Breast epithelium (tissue), 4 donors: ENCODE results near the gene SRGAP1. TPM values are rescaled to one million over a fixed set of nuclear protein-coding genes. Genes with fewer than 3 reads are reported as not detected.
"Not testable (repeated sequence)": the region's sequence is repeated elsewhere in the genome, so short reads cannot be mapped to it uniquely, and the experiment has no call there.

Source experiments
- DNase-seq, 2 donors: peaks; one replicate each; pipeline ENCODE4 v3.0.0-alpha.2; 2019; ENCODE audit warnings: low spot score in 2 of 2
- H3K27ac ChIP-seq, 2 donors: fragments of 200-600 bp; sonication (generic) in 1 of 2; one replicate each; pipeline ENCODE4 v1.5.1; 2016 to 2019; ENCODE audit warnings: mild to moderate bottlenecking in 1 of 2
- H3K27me3 ChIP-seq, 2 donors: fragments of 200-600 bp; sonication (generic) in 1 of 2; one replicate each; pipeline versions ENCODE4 v1.5.1 to v1.6.0; 2017 to 2019; ENCODE audit warnings: control low read depth in 1 of 2, mild to moderate bottlenecking in 1 of 2
- H3K36me3 ChIP-seq: fragments of 200-600 bp; one replicate; pipeline ENCODE4 v1.5.1; 2019
- H3K4me1 ChIP-seq, 2 donors: fragments of 200-600 bp; sonication (generic); one replicate each; pipeline ENCODE4 v1.5.1; 2016 to 2019; ENCODE audit warnings: control low read depth in 1 of 2
- H3K4me3 ChIP-seq, 3 donors: fragments of 200-600 bp; sonication (generic); 1 replicate in 2 of 3; 2 replicates in 1 of 3; pipeline ENCODE4 v1.5.1; 2016 to 2019; ENCODE audit warnings: mild to moderate bottlenecking in 3 of 3, moderate library complexity in 2 of 3
- H3K9me3 ChIP-seq, 2 donors: fragments of 200-600 bp; sonication (generic) in 1 of 2; one replicate each; pipeline ENCODE4 v1.5.1; 2016 to 2019; ENCODE audit warnings: control low read depth in 1 of 2
- POLR2A ChIP-seq: fragments of 450-650 bp; IDR thresholded peaks from one replicate; pipeline ENCODE4 v1.6.1; 2016; ENCODE audit warnings: antibody characterized with exemption, mild to moderate bottlenecking, moderate library complexity
- POLR2AphosphoS5 ChIP-seq, 3 donors: sonication (generic); formaldehyde crosslinking; IDR thresholded peaks; one replicate each; pipeline ENCODE4 v1.6.1; 2017; ENCODE audit warnings: antibody characterized with exemption in 3 of 3
- intact Hi-C: fragments of 100-400 bp; cut with DNase I; formaldehyde crosslinking; loops from one replicate; pipeline ENCODE4 v1.15.1; 2023; ENCODE audit warnings: low total_unique reads
- total RNA-seq, 3 donors: library from RNA; depleted of rRNA; stranded (reverse); fragments of >200 nt; gene quantifications; one replicate each; pipeline ENCODE4 v1.1.0, GENCODE V29; 2016
- TF ChIP-seq, protein P1 (sequence below), 3 donors: fragments of 450-650 bp; IDR thresholded peaks; one replicate each; pipeline ENCODE4 v1.5.1; 2016 to 2017; ENCODE audit warnings: antibody characterized with exemption in 3 of 3, mild to moderate bottlenecking in 3 of 3, moderate library complexity in 3 of 3

SRGAP1 gene
- total RNA-seq, 3 donors from 2014 or later, result 20.3 to 58.7 (median 29.3) TPM

DNA sequence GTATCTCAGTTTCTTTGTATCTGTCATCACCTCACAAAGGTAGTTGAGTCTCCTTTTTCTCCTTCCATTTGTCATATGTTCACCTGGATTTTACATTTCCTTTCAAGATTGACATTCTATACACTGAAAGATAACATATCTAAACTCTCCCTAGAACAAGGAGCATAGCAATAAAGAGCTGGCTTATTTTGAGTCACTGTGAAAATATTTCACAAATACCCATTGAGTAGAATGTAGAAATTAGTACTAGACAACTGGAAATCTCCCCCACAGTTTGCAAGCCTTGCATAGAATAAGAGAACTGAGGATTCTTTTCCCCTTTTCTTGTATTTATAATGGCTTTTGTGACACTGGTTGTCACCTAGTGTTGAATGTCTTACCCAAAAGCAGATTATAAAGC, 266.4 kb downstream of the SRGAP1 start:
- no peaks in the 10 kb centered on the region for H3K9me3 ChIP-seq
- H3K4me3 ChIP-seq, result no peak overlapping the region
- TF ChIP-seq POLR2A, result no peak
- TF ChIP-seq, protein P1, sequence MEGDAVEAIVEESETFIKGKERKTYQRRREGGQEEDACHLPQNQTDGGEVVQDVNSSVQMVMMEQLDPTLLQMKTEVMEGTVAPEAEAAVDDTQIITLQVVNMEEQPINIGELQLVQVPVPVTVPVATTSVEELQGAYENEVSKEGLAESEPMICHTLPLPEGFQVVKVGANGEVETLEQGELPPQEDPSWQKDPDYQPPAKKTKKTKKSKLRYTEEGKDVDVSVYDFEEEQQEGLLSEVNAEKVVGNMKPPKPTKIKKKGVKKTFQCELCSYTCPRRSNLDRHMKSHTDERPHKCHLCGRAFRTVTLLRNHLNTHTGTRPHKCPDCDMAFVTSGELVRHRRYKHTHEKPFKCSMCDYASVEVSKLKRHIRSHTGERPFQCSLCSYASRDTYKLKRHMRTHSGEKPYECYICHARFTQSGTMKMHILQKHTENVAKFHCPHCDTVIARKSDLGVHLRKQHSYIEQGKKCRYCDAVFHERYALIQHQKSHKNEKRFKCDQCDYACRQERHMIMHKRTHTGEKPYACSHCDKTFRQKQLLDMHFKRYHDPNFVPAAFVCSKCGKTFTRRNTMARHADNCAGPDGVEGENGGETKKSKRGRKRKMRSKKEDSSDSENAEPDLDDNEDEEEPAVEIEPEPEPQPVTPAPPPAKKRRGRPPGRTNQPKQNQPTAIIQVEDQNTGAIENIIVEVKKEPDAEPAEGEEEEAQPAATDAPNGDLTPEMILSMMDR (IDR thresholded peaks at IDR 0.05), result no peak
- no peak for TF ChIP-seq POLR2AphosphoS5 (IDR thresholded peaks at IDR 0.05)
- intact Hi-C loops, result no loop called here
- no peak for DNase-seq
- no peaks in the 10 kb centered on the region for H3K27me3 ChIP-seq
- H3K4me1 ChIP-seq, result no peaks in the 10 kb centered on the region
- H3K27ac ChIP-seq, result no peak overlapping the region
- H3K36me3 ChIP-seq, result no peaks in the 10 kb centered on the region

GRCh38 chr12:64116969-64117368, 272.5 kb downstream of the SRGAP1 start:
- H3K4me3 ChIP-seq, result no peak overlapping the region
- DNase-seq, result no peak
- H3K27me3 ChIP-seq, result no peaks in the 10 kb centered on the region
- no peak overlapping the region for H3K27ac ChIP-seq
- H3K36me3 ChIP-seq, result no peaks in the 10 kb centered on the region
- H3K9me3 ChIP-seq, result no peaks in the 10 kb centered on the region
- TF ChIP-seq, protein P1 (IDR thresholded peaks at IDR 0.05), result no peak
- TF ChIP-seq POLR2AphosphoS5 (IDR thresholded peaks at IDR 0.05) (no peak), POLR2A (no peak)
- intact Hi-C loops, result loop anchor here (2.0 kb wide), 1 partner anchor 26 kb away; no protein-coding TSS in a partner anchor
- no peaks in the 10 kb centered on the region for H3K4me1 ChIP-seq

DNA sequence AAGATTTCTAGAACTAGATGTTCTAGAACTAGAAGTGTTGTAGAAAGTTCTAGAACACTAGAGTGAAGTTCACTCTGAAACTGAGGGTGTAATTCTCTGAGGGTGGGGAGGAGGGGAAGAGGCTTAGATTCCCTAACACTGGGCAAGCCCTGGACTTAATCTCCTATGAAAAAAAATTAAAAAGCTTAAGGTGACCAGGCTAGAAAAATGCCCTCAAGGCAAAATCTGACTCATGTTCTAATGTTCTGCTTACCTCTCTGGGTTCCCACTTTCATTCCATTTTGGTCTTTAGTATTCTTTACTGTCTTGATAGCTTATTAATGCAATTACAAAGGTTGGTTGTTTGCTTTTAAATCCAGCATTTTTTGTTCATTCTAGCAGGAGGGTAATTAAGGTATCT, 276.1 kb downstream of the SRGAP1 start:
- Histone ChIP-seq H3K27me3 (no peaks in the 10 kb centered on the region), H3K4me1 (no peaks in the 10 kb centered on the region), H3K4me3 (no peak overlapping the region), H3K9me3 (no peaks in the 10 kb centered on the region), H3K36me3 (no peaks in the 10 kb centered on the region), H3K27ac (no peak overlapping the region)
- DNase-seq, result no peak
- intact Hi-C loops, result no loop called here
- TF ChIP-seq POLR2AphosphoS5 (IDR thresholded peaks at IDR 0.05), result no peak
- TF ChIP-seq, protein P1 (IDR thresholded peaks at IDR 0.05), result no peak
- TF ChIP-seq POLR2A, result no peak

DNA sequence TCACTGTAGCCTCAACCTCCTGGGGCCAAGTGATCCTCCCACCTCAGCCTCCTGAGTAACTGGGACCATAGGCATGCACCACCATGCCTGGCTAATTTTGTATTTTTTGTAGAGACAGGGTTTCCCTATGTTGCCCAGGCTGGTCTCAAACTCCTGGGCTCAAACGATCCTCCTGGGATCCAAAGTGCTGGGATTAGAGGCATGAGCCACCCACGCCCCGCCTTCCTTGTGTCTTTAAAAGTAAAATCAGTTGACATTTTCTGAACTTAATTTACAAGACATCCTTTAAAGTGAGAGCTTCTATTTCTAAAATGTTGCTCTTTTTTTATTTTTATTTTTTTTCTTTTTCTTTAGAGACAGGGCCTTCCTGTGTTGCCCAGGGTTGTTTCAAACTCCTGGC, 276.6 kb downstream of the SRGAP1 start:
- H3K27ac ChIP-seq, H3K4me1 ChIP-seq, H3K9me3 ChIP-seq, H3K27me3 ChIP-seq, intact Hi-C loops, H3K36me3 ChIP-seq, DNase-seq, H3K4me3 ChIP-seq: not testable (repeated sequence)

DNA sequence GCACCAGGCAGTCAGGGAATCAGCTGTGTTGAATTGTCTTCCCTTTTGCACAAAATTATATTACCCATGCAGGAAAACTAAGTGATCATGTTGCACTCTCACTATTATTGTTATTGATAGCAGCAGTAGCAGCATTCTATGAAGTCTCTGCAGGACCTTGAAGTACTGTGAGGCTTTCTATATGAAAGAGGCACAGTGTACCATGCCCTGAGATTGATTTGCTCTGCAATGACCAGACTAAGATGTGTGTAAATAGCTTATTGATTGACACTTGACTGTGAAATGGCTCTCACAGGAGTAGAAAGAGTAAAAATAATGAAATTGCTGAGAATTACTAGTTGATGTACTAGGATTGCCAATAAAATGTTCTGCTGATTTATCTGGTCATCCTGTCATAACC, 277.7 kb downstream of the SRGAP1 start:
- Histone ChIP-seq H3K4me3 (no peak overlapping the region), H3K27me3 (no peaks in the 10 kb centered on the region), H3K27ac (no peak overlapping the region), H3K36me3 (no peaks in the 10 kb centered on the region), H3K4me1 (no peaks in the 10 kb centered on the region), H3K9me3 (no peaks in the 10 kb centered on the region)
- no peak for DNase-seq
- intact Hi-C loops, result no loop called here
- TF ChIP-seq, protein P1 (IDR thresholded peaks at IDR 0.05), result no peak
- TF ChIP-seq POLR2A, result no peak
- no peak for TF ChIP-seq POLR2AphosphoS5 (IDR thresholded peaks at IDR 0.05)

- no peak overlapping the region for H3K27ac ChIP-seq
- no peak overlapping the region for H3K4me3 ChIP-seq
- no peaks in the 10 kb centered on the region for H3K9me3 ChIP-seq
- no peaks in the 10 kb centered on the region for H3K36me3 ChIP-seq
- no peak for DNase-seq
- no peaks in the 10 kb centered on the region for H3K27me3 ChIP-seq
- intact Hi-C loops, result no loop called here
- H3K4me1 ChIP-seq, result no peaks in the 10 kb centered on the region
- TF ChIP-seq POLR2A, result no peak
- no peak for TF ChIP-seq POLR2AphosphoS5 (IDR thresholded peaks at IDR 0.05)
- TF ChIP-seq, protein P1 (IDR thresholded peaks at IDR 0.05), result no peak
Measured at GRCh38 chr12:64122995-64123394, 278.5 kb downstream of the SRGAP1 start.
